A673 (cell line): ENCODE data around the gene ATP2A2. TPM values are rescaled to one million over a fixed set of nuclear protein-coding genes. Genes with fewer than 3 reads are reported as not detected.

Experiments
- BruUV-seq: library from RNA; stranded (reverse); fragments of 400-500 nt; replicated peaks from 2 replicates; lab custom pipeline; 2021; lab: Mats Ljungman, UMichigan
- CTCF ChIA-PET: fragments of 300-600 bp; sonication (Branson Sonifier 250); formaldehyde crosslinking; loops from one replicate; lab custom pipeline; 2022; ENCODE audit warnings: antibody characterized with exemption; lab: Charles Lee
- POLR2A ChIA-PET: fragments of 300-600 bp; sonication (Branson Sonifier 250); formaldehyde crosslinking; loops from one replicate; lab custom pipeline; 2022; ENCODE audit warnings: antibody characterized with exemption; ENCODE audit not compliant: low non-redundant PET; lab: Charles Lee
- DNase-seq: peaks from one replicate; pipeline ENCODE4 v3.0.0-alpha.2; 2015; ENCODE audit warnings: low spot score
- H3K27ac ChIP-seq: fragments of 200-600 bp; sonication (generic); 2 replicates; pipeline ENCODE4 v1.5.1; 2016; ENCODE audit warnings: mixed run types, low read depth, mild to moderate bottlenecking, mixed read lengths, antibody characterized with exemption, low read length; ENCODE audit not compliant: poor library complexity, severe bottlenecking
- H3K27me3 ChIP-seq: fragments of 200-600 bp; sonication (generic); replicated peaks from 2 replicates; pipeline ENCODE4 v1.6.1; 2017; ENCODE audit warnings: mixed run types, low read depth, mild to moderate bottlenecking, mixed read lengths, antibody characterized with exemption, low read length; ENCODE audit not compliant: insufficient read depth, poor library complexity
- H3K36me3 ChIP-seq: fragments of 200-600 bp; sonication (generic); 2 replicates; pipeline ENCODE4 v1.6.1; 2016; ENCODE audit warnings: mixed run types, mild to moderate bottlenecking, mixed read lengths, antibody characterized with exemption, low read length; ENCODE audit not compliant: insufficient read depth, poor library complexity, severe bottlenecking
- H3K4me1 ChIP-seq: fragments of 200-600 bp; sonication (generic); 2 replicates; pipeline ENCODE4 v1.6.1; 2017; ENCODE audit warnings: mixed run types, mild to moderate bottlenecking, mixed read lengths, antibody characterized with exemption, low read length; ENCODE audit not compliant: insufficient read depth, poor library complexity, severe bottlenecking
- H3K4me3 ChIP-seq: fragments of 200-600 bp; sonication (generic); 2 replicates; pipeline ENCODE4 v1.5.1; 2016; ENCODE audit warnings: low read depth, mixed run types, mild to moderate bottlenecking, mixed read lengths, low read length; ENCODE audit not compliant: poor library complexity, severe bottlenecking
- H3K9me3 ChIP-seq: fragments of 200-600 bp; sonication (generic); 2 replicates; pipeline ENCODE4 v1.6.1; 2016; ENCODE audit warnings: mixed run types, low read depth, mild to moderate bottlenecking, mixed read lengths, antibody characterized with exemption, low read length; ENCODE audit not compliant: poor library complexity, severe bottlenecking
- CTCF ChIP-seq: fragments of 300-800, 200-600 bp; sonication (generic); conservative IDR thresholded peaks from 2 replicates; pipeline ENCODE4 v1.5.1; 2017; ENCODE audit warnings: low read depth, mild to moderate bottlenecking, antibody characterized with exemption, low read length, moderate library complexity, mixed read lengths
- EZH2 ChIP-seq: fragments of 200-600 bp; sonication (generic); IDR thresholded peaks from 2 replicates; pipeline ENCODE4 v1.6.1; 2017; ENCODE audit warnings: borderline replicate concordance, low read depth, mild to moderate bottlenecking, mixed read lengths, antibody characterized with exemption, low read length; ENCODE audit not compliant: poor library complexity, severe bottlenecking
- intact Hi-C: fragments of 100-400 bp; cut with micrococcal nuclease; formaldehyde crosslinking; loops from one replicate; pipeline ENCODE4 v1.10.0; 2022; ENCODE audit not compliant: unreplicated experiment
- total RNA-seq: library from RNA; stranded (reverse); gene quantifications from 2 replicates; pipeline ENCODE4 v1.2.3, GENCODE V29; 2021

ATP2A2 gene
- total RNA-seq, 1 experiment from 2014 or later: 333 TPM

- H3K9me3 ChIP-seq: no peaks in the 10 kb centered on the region
- intact Hi-C loops: no loop called here
- DNase-seq: no peak
- peaks cover 88% of the 10 kb centered on the region for H3K36me3 ChIP-seq
- no peak overlapping the region for H3K27ac ChIP-seq
- no peaks in the 10 kb centered on the region for H3K27me3 ChIP-seq
- POLR2A ChIA-PET: no interaction called here
- no TSS peak for BruUV-seq
- H3K4me3 ChIP-seq: no peak overlapping the region
- CTCF ChIA-PET: no interaction called here
- peaks cover 8% of the 10 kb centered on the region for H3K4me1 ChIP-seq
- TF ChIP-seq EZH2 (no peak), CTCF (no peak)
Measured at GRCh38 chr12:110304061-110304551, 23.1 kb downstream of the ATP2A2 start.

- CTCF ChIA-PET: no interaction called here
- intact Hi-C loops: no loop called here
- no peak overlapping the region for H3K27ac ChIP-seq
- H3K36me3 ChIP-seq: peaks cover 75% of the 10 kb centered on the region
- no TSS peak for BruUV-seq
- no peak overlapping the region for H3K4me3 ChIP-seq
- H3K4me1 ChIP-seq: no peaks in the 10 kb centered on the region
- no peaks in the 10 kb centered on the region for H3K9me3 ChIP-seq
- no peak for TF ChIP-seq EZH2
- TF ChIP-seq CTCF: no peak
- POLR2A ChIA-PET: no interaction called here
- DNase-seq: no peak
- H3K27me3 ChIP-seq: no peaks in the 10 kb centered on the region
Measured at GRCh38 chr12:110307372-110307771, 26.3 kb downstream of the ATP2A2 start.

GRCh38 chr12:110310763-110311162 is 29.7 kb downstream of the ATP2A2 start:
- ChIA-PET POLR2A (no interaction called here), CTCF (no interaction called here)
- H3K9me3 ChIP-seq: no peaks in the 10 kb centered on the region
- intact Hi-C loops: no loop called here
- BruUV-seq: TSS peak; percentile 9
- no peaks in the 10 kb centered on the region for H3K4me1 ChIP-seq
- no peak overlapping the region for H3K4me3 ChIP-seq
- peaks cover 47% of the 10 kb centered on the region for H3K36me3 ChIP-seq
- TF ChIP-seq CTCF: no peak
- TF ChIP-seq EZH2: no peak
- no peak for DNase-seq
- H3K27me3 ChIP-seq: no peaks in the 10 kb centered on the region
- H3K27ac ChIP-seq: peak overlapping the region; percentile 18
